Embryonic facial prominence (tissue), 1 donor: ENCODE data around the gene DPH6.
"Not testable (repeated sequence)": the region's sequence is repeated elsewhere in the genome, so short reads cannot be mapped to it uniquely, and the experiment has no call there.

ENCODE experiments used
- DNase-seq: peaks from one replicate; pipeline ENCODE4 v3.0.0-alpha.2; 2016; ENCODE audit errors: extremely low spot score

The DPH6 gene

GRCh38 chr15:35486296-35486695 lies 59.7 kb downstream of the DPH6 start:
- no peak for DNase-seq

GRCh38 chr15:35485411-35485810 lies 60.6 kb downstream of the DPH6 start:
- no peak for DNase-seq

GRCh38 chr15:35484231-35484945 lies 61.6 kb downstream of the DPH6 start:
- no peak for DNase-seq

- no peak for DNase-seq
Measured at GRCh38 chr15:35481992-35482391, 64.0 kb downstream of the DPH6 start.

GRCh38 chr15:35481064-35481463 lies 64.9 kb downstream of the DPH6 start:
- no peak for DNase-seq

GRCh38 chr15:35479423-35479822 lies 66.5 kb downstream of the DPH6 start:
- DNase-seq, result no peak

DNA sequence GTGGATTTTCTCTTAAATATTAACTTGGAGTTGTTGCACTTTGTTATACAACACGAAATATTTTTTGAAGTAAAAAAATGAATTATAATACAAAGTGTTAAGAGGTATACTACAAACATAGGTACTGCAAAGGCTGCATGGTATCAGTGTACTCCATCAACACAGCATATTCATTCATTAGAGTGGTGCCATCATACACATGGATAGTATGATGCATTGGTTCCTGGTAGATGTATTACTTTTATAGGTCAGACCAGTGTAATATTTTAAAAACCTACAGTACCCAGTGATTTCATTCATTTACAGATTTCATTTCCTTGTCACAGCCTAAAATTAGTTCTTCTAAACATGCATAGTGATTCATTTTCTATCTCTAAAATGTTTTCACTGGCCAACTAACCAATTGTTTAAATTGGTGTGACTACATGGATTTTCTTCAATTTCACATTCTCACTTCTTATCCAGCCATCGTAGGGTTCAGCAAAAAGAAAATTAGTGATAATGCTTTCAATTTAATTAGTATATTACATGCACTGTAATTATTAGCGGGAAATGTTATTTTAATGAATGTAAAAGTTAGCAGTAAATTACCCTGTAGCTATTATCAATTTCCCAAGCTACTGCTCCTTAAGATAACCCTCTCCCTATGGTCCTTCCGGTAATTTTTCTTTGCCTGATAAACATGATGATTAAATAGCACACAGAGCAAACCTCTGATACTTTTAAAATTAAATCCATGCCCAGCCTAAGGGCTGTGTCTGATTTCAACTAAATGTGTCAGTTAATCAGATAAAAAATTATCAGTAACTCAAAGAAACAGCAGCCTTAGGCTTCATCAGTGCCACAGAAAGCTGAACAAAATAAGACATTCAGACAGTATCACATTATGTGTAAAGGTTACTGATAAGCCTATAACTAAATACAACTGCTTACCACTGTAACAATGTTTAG lies 68.4 kb downstream of the DPH6 start:
- DNase-seq, result no peak

- DNase-seq, result no peak
Measured at GRCh38 chr15:35471024-35471423, 74.9 kb downstream of the DPH6 start.

DNA sequence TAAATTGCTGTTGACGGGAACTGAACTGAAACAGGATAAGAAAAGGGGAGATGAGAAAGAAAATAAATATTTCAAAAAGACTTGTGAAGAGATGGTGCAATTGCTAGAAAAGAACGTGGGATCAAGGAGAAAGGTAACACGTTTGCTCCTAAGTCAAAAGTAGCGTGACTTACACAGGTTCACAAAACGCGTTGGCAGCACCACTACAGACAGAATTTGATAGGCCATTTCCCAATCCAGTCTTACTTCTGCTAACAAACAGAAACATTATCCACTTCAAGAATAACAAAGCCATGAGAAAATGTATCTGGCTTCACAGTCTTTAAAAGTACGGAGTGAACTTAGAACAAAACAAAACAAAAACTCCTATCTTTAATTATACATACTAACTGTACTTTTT lies 75.5 kb downstream of the DPH6 start:
- DNase-seq, result no peak

DNA sequence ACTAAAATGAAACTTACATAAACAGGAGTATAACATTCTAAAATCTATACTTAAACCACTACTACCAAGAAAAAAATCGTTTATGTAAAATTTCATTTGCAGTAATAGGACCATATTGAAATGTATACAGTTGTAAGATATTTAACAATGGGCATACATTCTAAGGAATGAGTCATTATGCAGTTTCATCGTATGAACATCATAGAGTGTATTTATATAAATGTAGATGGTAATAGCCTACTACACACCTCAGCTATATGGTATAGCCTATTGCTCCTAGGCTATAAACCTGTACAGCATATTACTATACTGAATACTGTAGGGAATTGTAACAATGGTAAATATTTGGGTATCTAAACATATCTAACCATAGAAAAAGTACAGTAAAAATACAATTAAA lies 79.5 kb downstream of the DPH6 start:
- DNase-seq, result no peak

GRCh38 chr15:35465783-35466182 lies 80.2 kb downstream of the DPH6 start:
- no peak for DNase-seq

DNA sequence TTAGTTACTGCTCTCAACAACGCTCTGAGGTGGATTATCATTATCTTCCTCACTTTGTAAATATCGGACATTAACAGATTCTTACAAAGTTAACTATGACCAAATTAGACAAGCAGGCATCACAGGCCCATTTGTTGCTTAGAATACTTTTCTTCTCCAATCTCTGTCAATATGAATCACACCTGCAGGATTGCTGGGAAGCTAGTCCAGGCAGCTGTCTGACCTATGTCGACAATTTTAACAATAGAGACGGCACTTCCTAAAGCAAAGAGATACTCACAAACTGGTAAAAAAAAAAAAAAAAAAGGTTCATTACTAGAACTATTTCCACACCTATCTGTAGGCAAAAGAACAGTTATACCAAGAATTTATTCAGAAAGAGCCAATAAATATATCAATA lies 85.3 kb downstream of the DPH6 start:
- no peak for DNase-seq

GRCh38 chr15:35458176-35458856 lies 87.6 kb downstream of the DPH6 start:
- no peak for DNase-seq

DNA sequence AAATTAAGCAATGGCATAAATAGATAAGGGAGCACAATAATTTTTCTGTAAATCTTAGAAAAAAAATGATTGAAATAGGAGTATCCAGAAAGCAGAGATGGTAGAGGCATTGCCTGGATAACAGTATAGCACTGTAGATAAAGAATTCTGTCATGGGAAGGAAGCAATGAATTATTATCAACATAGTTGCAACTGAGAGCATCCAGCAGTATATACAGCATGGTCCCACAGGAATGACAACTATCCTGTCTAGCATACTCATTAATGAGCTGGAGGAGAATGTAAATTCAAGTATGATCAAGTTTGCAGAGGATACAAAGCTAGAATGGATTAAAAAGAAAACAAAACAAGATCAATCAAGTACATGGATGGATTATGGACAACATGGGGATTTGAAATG lies 90.8 kb downstream of the DPH6 start:
- DNase-seq, result no peak

DNA sequence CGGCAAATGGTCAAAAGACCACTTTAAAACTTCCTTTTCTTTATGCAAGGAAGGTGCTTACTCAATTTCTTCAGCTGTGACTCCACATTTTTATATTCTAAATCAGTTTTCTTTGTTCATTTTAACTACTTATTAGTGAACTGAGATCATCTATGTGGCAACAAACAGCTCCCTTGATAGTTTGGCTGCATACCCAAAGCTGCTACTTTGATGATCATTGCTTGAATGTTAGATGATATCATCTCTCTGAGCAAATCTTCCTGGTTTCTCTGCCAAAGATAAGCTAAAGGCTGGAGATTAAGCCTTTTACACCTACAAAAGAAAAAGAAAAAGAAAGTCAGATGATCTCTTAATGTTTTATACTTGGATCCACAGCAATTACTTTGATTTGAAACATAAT lies 95.5 kb downstream of the DPH6 start:
- DNase-seq, result no peak

- DNase-seq, result no peak
Measured at GRCh38 chr15:35448294-35448693, 97.7 kb downstream of the DPH6 start.

- no peak for DNase-seq
Measured at GRCh38 chr15:35445891-35446290, 100.1 kb downstream of the DPH6 start.

DNA sequence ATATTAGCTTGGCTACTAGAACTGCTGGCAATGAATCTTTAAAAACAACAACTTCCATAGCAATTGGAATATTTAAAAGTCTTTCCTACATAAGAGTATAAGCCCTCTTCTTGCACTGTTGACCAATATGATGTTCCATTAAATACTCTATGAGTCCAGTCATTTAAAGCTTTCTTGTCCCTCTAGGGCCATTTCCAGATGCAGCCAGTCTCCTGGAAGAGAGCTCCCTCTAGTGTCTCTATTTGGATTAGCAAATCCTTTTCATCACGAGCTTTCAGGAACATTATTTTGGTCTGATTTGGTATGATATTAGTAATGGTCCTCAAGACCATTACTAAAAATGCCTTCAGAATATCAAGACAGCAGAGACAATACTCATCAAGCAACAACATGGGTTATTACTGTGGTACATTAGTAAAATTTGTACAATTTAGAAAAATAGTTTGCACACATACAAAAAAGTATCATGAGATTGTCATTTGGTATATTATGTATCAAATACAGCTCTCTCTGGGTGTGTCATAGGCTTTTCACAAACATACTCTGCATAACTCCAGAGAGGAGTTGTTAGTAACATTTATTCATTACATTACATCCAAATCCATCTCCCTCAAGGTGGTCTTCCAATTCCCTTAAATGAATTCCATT lies 101.3 kb downstream of the DPH6 start:
- no peak for DNase-seq

DNA sequence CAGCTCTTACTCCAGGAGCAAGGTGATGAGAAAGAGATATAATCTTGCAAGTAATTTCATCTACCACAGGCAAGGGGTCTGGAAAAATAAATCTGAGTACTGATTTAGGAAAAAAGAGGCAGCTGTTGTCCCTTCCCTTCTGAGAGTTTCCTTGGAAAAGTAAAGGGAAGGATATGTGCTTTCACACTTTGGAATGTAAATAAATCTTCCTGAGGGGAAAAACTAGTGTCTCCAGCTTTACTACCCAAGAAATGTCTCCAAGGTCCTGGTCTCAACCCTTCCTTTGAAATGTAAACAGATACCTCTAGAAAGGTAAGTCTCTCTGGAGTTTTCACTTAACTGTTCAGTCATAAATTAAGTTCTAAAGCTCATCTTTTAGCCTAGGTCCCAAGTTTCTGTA lies 102.6 kb downstream of the DPH6 start:
- DNase-seq, result no peak

DNA sequence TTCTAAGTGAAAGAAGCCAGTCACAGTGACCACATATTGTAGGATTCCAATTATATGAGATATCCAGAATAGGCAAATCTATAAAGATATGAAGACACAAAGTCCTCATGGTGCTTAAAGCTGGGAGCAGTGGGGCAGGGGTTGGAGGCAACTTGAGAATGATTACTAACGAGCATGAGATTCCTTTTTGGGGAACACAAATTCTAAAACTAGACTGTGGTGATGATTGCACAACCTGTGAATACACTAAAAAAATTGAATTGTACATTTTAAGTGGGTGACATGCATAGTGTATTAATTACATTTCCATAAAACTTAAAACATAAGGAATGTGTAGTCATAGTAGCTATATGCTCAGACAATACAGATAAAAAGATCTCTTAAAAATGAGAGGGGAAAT lies 103.2 kb downstream of the DPH6 start:
- DNase-seq, result no peak

GRCh38 chr15:35441279-35441678 lies 104.7 kb downstream of the DPH6 start:
- not testable (repeated sequence) for DNase-seq

- DNase-seq, result no peak
Measured at GRCh38 chr15:35440265-35440664, 105.7 kb downstream of the DPH6 start.
